HepG2 (cell line): ENCODE results near the gene SPRY1. TPM values are rescaled to one million over a fixed set of nuclear protein-coding genes. Genes with fewer than 3 reads are reported as not detected.

ENCODE experiments used
- ATF3 ChIP-seq: sonication (generic); formaldehyde crosslinking; IDR thresholded peaks from 2 replicates; pipeline ENCODE4 v1.4.0; 2020; ENCODE audit warnings: missing genetic modification reagents
- DMTF1 ChIP-seq: sonication (generic); formaldehyde crosslinking; IDR thresholded peaks from 2 replicates; pipeline ENCODE4 v1.4.0; 2020; ENCODE audit warnings: mild to moderate bottlenecking, missing genetic modification reagents
- GMEB1 ChIP-seq: sonication (generic); formaldehyde crosslinking; IDR thresholded peaks from 2 replicates; pipeline ENCODE4 v1.5.1; 2020; ENCODE audit warnings: missing genetic modification reagents, mild to moderate bottlenecking, borderline replicate concordance
- HNF4A ChIP-seq: sonication (generic); formaldehyde crosslinking; IDR thresholded peaks from 2 replicates; pipeline ENCODE4 v1.4.0; 2020; ENCODE audit warnings: missing genetic modification reagents
- KMT2B ChIP-seq: IDR thresholded peaks from 2 replicates; pipeline ENCODE4 v1.6.1; 2016; ENCODE audit warnings: missing genetic modification reagents, missing compliant biosample characterization
- MEIS2 ChIP-seq: sonication (generic); formaldehyde crosslinking; IDR thresholded peaks from 2 replicates; pipeline ENCODE4 v1.9.0; 2021; ENCODE audit warnings: mild to moderate bottlenecking, missing genetic modification reagents
- RXRB ChIP-seq: IDR thresholded peaks from 2 replicates; pipeline ENCODE4 v1.6.1; 2016; ENCODE audit warnings: borderline replicate concordance, missing genetic modification reagents, missing compliant biosample characterization
- SIX4 ChIP-seq: sonication (generic); formaldehyde crosslinking; IDR thresholded peaks from 2 replicates; pipeline ENCODE4 v1.4.0; 2020; ENCODE audit warnings: missing genetic modification reagents
- ZNF17 ChIP-seq: sonication (generic); formaldehyde crosslinking; IDR thresholded peaks from 2 replicates; pipeline ENCODE4 v1.5.0; 2020; ENCODE audit warnings: mild to moderate bottlenecking, missing genetic modification reagents
- ZNF296 ChIP-seq: sonication (generic); formaldehyde crosslinking; conservative IDR thresholded peaks from 2 replicates; pipeline ENCODE4 v1.5.0; 2020; ENCODE audit warnings: mild to moderate bottlenecking, missing genetic modification reagents
- ZNF510 ChIP-seq: sonication (generic); formaldehyde crosslinking; IDR thresholded peaks from 2 replicates; pipeline ENCODE4 v1.4.0; 2020; ENCODE audit warnings: low read depth, mild to moderate bottlenecking, missing genetic modification reagents
- ZNF883 ChIP-seq: sonication (generic); formaldehyde crosslinking; IDR thresholded peaks from 2 replicates; pipeline ENCODE4 v1.5.1; 2020; ENCODE audit warnings: mild to moderate bottlenecking, missing genetic modification reagents; ENCODE audit errors: not compliant biosample characterization
- ZSCAN21 ChIP-seq: sonication (generic); formaldehyde crosslinking; IDR thresholded peaks from 2 replicates; pipeline ENCODE4 v1.8.0; 2022; ENCODE audit warnings: mild to moderate bottlenecking, missing genetic modification reagents, moderate library complexity, borderline replicate concordance
- ZSCAN25 ChIP-seq: sonication (generic); formaldehyde crosslinking; IDR thresholded peaks from 2 replicates; pipeline ENCODE4 v1.8.0; 2022; ENCODE audit warnings: mild to moderate bottlenecking, missing genetic modification reagents
- polyA plus RNA-seq, 8 experiments: library from polyadenylated mRNA; depleted of rRNA in 3 of 8; stranded (reverse) in 7 of 8; unstranded in 1 of 8; fragments of >200 nt; fragmentation: Illumina TruSeq in 4 of 8; extraction: Trizol in 4 of 8; gene quantifications; 2 replicates each; pipeline versions ENCODE4 v1.2.1 to v1.2.3, GENCODE V29; 2011 to 2016; ENCODE audit warnings: low read depth in 4 of 8, missing spikeins in 1 of 8, mixed read lengths in 1 of 8; ENCODE audit not compliant: insufficient read depth in 1 of 8
- total RNA-seq, 5 experiments: library from RNA; depleted of rRNA; stranded (reverse); fragments of >200 nt; fragmentation: Illumina TruSeq; extraction: Trizol; gene quantifications; 2 replicates each; pipeline ENCODE4 v1.2.3, GENCODE V29; 2016; ENCODE audit warnings: low read depth in 1 of 5
- TF ChIP-seq, protein P1 (sequence below): sonication (generic); formaldehyde crosslinking; IDR thresholded peaks from 2 replicates; pipeline ENCODE4 v1.8.0; 2022; ENCODE audit warnings: mild to moderate bottlenecking, missing genetic modification reagents, moderate library complexity
- TF ChIP-seq, protein P2 (sequence below): sonication (generic); formaldehyde crosslinking; IDR thresholded peaks from 2 replicates; pipeline ENCODE4 v1.5.0; 2020; ENCODE audit warnings: mild to moderate bottlenecking, missing genetic modification reagents, moderate library complexity
- TF ChIP-seq, protein P3 (sequence below): sonication (generic); formaldehyde crosslinking; IDR thresholded peaks from 2 replicates; pipeline ENCODE4 v1.5.1; 2020; ENCODE audit warnings: missing genetic modification reagents, mild to moderate bottlenecking, borderline replicate concordance
- TF ChIP-seq, protein P4 (sequence below): sonication (generic); formaldehyde crosslinking; IDR thresholded peaks from 2 replicates; pipeline ENCODE4 v1.4.0; 2020; ENCODE audit warnings: missing genetic modification reagents

The SPRY1 gene
- total and polyA plus RNA-seq, 2 of the 13 experiments (the other 11 are each of a cell fraction or from before 2014, with no cell fraction given): 24.7 to 33.4 TPM

DNA sequence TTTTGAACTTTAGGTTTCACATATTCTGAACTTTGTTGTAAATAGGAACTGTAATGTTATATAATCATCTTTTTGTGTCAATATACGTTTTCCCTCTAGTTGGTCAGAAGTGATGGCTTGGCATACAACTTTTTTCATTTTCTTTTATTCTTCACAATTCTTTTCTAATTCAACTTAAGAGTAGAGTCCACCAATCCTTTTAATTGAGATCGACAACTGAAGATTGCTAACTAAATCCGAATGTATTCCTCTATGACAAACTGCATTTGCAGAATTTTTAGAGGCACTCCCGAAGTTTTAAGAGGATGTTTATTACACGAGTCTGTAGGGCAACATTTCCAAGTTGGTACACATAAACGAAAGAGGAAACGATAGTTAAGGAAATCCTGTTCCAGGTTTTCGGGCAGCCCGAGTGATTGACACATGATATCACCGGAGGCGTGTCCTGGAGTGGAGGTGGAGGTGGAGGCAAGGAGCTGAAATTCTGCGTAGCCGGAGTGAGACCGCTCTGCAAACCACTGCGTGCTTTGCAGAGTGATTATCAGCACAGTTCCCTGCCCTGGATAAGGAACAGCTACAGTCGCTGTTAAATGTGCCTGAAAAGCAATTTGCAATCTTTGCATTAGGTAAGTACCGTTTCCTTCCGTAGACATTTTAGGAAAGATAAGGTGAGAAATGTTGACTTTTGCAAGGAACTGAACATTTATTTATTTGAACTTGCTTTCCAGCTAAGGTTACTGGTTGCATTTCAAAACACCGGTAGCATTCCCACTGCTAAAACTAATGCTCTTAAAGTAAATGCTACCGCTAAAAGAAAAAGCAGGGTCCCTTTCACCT, at the start of gene SPRY1 (continued):
- TF ChIP-seq ZSCAN21 (CRISPR knock-in tag) (peak; percentile 24), ZNF17 (CRISPR knock-in tag) (no peak), MEIS2 (CRISPR knock-in tag) (peak; percentile 98), RXRB (CRISPR knock-in tag) (peak; percentile 70), ZSCAN25 (CRISPR knock-in tag) (0 out of 2 replicates have a peak, but pooled peaks have one; percentile 25), ATF3 (peak; percentile 76; the same call in 1 of the 2 replicates), DMTF1 (CRISPR knock-in tag) (no peak), GMEB1 (CRISPR knock-in tag) (no peak; the same call in 1 of the 2 replicates), SIX4 (CRISPR knock-in tag) (peak; percentile 67; the same call in 1 of the 2 replicates), HNF4A (CRISPR knock-in tag) (peak; percentile 33; the same call in 1 of the 2 replicates), ZNF296 (CRISPR knock-in tag) (no peak), ZNF510 (CRISPR knock-in tag) (no peak), ZNF883 (CRISPR knock-in tag) (no peak), KMT2B (CRISPR knock-in tag) (peak; percentile 86)
- TF ChIP-seq, protein P1, sequence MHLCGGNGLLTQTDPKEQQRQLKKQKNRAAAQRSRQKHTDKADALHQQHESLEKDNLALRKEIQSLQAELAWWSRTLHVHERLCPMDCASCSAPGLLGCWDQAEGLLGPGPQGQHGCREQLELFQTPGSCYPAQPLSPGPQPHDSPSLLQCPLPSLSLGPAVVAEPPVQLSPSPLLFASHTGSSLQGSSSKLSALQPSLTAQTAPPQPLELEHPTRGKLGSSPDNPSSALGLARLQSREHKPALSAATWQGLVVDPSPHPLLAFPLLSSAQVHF: no peak
- TF ChIP-seq, protein P2, sequence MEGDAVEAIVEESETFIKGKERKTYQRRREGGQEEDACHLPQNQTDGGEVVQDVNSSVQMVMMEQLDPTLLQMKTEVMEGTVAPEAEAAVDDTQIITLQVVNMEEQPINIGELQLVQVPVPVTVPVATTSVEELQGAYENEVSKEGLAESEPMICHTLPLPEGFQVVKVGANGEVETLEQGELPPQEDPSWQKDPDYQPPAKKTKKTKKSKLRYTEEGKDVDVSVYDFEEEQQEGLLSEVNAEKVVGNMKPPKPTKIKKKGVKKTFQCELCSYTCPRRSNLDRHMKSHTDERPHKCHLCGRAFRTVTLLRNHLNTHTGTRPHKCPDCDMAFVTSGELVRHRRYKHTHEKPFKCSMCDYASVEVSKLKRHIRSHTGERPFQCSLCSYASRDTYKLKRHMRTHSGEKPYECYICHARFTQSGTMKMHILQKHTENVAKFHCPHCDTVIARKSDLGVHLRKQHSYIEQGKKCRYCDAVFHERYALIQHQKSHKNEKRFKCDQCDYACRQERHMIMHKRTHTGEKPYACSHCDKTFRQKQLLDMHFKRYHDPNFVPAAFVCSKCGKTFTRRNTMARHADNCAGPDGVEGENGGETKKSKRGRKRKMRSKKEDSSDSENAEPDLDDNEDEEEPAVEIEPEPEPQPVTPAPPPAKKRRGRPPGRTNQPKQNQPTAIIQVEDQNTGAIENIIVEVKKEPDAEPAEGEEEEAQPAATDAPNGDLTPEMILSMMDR (CRISPR knock-in tag): no peak; the same call in 1 of the 2 replicates
- TF ChIP-seq, protein P3, sequence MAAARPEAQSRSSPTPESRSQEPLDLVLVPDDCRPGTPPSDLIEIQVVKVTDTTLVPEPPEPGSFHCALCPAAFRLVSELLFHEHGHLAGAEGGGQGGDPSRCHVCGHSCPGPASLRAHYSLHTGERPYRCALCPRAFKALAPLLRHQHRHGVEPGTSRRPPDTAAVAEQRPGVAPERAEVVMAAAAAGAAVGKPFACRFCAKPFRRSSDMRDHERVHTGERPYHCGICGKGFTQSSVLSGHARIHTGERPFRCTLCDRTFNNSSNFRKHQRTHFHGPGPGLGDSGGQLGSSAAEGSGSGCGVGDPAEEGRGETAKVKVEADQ (CRISPR knock-in tag): 0 out of 2 replicates have a peak, but pooled peaks have one; percentile 30
- TF ChIP-seq, protein P4, sequence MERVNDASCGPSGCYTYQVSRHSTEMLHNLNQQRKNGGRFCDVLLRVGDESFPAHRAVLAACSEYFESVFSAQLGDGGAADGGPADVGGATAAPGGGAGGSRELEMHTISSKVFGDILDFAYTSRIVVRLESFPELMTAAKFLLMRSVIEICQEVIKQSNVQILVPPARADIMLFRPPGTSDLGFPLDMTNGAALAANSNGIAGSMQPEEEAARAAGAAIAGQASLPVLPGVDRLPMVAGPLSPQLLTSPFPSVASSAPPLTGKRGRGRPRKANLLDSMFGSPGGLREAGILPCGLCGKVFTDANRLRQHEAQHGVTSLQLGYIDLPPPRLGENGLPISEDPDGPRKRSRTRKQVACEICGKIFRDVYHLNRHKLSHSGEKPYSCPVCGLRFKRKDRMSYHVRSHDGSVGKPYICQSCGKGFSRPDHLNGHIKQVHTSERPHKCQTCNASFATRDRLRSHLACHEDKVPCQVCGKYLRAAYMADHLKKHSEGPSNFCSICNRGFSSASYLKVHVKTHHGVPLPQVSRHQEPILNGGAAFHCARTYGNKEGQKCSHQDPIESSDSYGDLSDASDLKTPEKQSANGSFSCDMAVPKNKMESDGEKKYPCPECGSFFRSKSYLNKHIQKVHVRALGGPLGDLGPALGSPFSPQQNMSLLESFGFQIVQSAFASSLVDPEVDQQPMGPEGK: peak; percentile 31; the same call in 1 of the 2 replicates
